HG02973 (cell line): Measurements from ENCODE around the gene ZNF865.

Experiments
- ATAC-seq: cut with Tn5 transposase; IDR thresholded peaks from one replicate; pipeline ENCODE4 v1.9.1; 2021; ENCODE audit warnings: moderate library complexity; ENCODE audit not compliant: unreplicated experiment

Gene ZNF865

DNA sequence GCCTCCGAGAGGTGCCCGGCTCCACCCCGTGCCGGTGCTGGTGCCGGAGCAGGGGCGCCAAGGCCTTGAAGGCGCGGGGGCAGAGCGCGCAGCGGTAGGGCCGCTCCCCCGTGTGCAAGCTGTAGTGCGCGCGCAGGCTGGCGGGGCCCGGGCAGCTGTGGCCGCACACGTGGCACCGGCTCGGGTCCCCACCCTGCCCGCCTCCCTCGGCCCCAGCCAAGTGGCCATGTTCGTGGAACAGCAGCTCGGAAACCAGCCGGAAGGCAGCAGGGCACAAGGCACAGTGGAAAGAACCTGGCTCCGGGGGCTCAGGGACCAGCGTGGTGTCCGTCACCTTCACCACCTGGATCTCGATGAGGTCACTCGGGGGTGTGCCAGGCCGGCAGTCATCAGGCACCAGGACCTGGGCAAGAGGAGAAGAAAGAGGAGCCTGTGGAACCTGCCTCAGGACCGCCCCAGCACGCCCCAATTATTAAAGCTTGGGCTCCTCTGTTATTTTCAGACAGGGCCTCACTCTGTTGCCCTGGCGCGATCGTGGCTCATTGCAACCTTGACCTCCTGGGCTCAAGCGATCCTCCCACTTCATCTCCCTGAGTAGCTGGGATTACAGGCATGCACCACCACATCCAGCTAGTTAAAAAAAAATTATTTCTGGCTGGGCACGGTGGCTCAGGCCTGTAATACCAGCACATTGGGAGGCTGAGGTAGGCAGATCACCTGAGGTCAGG lies 17.0 kb downstream of the ZNF865 start:
- ATAC-seq = no peak

GRCh38 chr19:55623130-55623529 lies 17.7 kb downstream of the ZNF865 start:
- ATAC-seq = no peak

GRCh38 chr19:55623561-55623960 lies 18.1 kb downstream of the ZNF865 start:
- ATAC-seq = no peak

DNA sequence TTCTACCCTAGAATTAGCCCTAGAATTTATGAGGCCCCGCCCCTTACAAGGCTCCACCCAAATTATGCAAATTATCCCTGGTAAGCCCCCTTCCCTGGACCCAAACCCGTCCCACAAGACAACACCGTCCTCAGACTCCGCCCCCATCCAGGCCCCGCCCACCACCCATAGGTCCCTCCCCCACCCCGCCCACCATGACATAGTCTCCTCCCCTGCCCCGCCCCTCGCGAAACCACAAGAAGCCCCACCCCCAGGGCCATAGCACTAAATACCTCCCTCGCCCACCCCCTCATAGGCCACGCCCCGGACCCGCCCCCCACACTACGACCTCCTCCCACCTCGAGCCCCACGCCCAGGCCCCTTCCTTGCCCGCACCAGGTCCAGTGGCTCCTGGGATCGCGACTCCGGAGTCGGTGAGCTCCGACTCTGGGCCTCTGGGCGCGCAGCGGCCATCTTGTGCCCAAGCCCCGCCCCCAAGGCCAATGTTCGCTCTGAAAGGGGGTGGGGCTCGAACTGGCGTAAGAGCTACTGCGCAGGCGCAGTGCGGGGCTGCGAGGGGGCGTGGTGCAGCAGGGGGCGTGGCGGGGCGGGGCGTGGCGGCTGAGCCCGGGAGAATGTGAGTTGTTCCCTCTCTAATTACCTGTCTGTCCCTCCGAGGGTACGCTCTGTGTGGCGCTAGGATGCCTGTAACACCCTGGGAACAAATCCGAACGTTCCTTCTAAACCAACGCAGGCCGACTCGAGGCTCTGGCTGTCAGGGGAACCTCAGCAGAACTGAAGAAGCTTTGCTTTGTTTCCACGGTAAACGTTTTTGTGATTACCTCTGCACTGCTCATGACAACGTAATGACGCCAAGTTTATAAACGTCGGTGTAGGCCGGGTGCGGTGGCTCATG lies 18.9 kb downstream of the ZNF865 start, which contains the start of gene ZNF784:
Gene ZNF784, minus strand, starts transcription at position 458 of the 895 bp plus-strand sequence. Its CDS starts 5 bp downstream, at position 453.
- no peak for ATAC-seq

- ATAC-seq = no peak
These were observed 19.5 kb downstream of the ZNF865 start for GRCh38 chr19:55625004-55625326.

GRCh38 chr19:55626350-55626749 lies 20.9 kb downstream of the ZNF865 start:
- no peak for ATAC-seq

DNA sequence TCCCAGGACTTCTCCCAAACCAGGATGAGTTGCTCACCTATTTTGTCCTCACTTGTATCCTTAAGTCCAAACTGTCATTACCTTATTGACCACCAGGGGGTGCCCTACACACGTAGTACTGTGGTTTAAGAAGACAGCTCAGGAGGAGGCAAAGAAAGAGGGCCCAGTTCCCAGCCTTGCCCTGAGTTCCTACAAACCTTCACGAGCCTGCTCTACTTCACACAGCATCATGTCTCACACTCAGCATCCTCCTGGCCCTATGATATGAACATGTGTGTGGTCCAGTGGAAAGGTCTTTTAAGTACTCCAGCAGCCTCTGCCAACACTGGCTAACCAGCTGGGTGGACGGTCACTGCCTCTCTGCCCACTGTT lies 27.0 kb downstream of the ZNF865 start:
- ATAC-seq = no peak

DNA sequence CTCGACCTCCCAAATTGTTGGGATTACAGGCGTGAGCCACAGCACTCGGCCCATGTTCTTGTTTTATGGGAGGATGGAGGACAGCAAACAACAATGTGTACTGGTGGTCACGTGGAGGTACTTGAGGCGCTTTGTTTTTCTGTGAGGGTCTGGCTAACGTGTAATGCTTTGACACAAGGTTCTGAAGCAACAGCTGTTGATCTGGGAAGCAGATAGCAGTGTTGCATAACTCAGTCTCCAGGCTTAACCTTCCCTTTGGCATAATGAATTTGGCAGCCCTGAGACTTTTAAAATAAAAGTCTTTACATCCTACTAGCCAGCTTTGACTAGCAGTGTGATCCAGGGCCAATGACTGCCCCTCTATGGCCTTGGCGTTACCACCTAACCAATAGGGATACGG lies 28.4 kb downstream of the ZNF865 start:
- ATAC-seq = no peak

DNA sequence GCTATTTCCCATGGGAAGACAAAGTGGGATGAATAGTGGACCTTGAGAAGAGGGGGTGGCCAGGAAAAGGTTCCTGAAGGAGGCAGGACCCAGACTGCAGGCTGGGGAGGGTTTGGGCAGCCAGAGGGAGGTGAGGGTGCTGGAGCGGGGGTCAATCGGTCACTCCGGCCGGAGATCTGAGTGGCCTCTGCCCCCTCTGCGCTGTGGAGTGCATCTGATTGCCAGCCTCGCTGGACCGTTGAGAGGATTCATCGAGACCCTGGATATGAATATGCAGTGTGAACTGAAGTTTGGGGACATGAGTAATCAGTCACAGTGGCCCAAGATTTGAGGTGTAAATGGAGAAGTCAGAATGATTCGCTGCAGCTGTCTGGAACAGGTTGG lies 29.9 kb downstream of the ZNF865 start:
- no peak for ATAC-seq

DNA sequence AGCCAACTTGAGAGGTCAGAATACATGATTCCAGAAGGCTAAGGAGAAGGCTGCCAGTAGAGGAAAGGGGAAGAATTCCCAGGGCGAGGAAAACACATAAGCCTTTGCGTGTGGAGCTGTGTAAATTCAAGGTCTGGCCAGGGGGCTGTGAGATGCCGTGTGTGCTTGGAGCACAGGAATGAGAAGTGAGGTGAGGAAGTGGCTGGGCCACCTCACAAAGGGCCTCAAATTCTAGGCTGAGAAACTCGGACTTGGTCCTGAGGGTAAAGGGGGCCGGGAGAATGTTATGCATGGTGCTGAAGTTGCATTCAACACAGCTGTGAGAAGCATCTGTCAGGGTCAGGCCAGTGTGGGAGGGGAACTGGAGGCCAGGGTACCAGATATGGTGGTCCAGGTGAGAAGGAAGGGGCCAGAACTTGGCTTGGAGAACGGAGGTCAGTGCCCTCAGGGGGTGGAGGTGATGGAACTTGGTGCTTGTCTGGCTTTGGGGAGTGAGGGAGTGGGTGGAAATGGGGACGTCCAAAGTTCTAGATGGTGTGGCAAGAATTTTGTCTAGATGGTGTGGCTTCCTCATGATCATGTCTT lies 30.5 kb downstream of the ZNF865 start:
- ATAC-seq = no peak

- no peak for ATAC-seq
These were observed 31.3 kb downstream of the ZNF865 start for GRCh38 chr19:55636723-55637122.

GRCh38 chr19:55637534-55637933 lies 32.1 kb downstream of the ZNF865 start:
- ATAC-seq = no peak

GRCh38 chr19:55638864-55639359 lies 33.5 kb downstream of the ZNF865 start:
- no peak for ATAC-seq

GRCh38 chr19:55640043-55640576 lies 34.7 kb downstream of the ZNF865 start:
- ATAC-seq = no peak

GRCh38 chr19:55640577-55641425 lies 35.4 kb downstream of the ZNF865 start, which contains the start of gene ZNF580:
TSS of gene ZNF580 (plus strand) at chr19:55641002. CDS start at chr19:55642509, 1,507 bp downstream.
- no peak for ATAC-seq

DNA sequence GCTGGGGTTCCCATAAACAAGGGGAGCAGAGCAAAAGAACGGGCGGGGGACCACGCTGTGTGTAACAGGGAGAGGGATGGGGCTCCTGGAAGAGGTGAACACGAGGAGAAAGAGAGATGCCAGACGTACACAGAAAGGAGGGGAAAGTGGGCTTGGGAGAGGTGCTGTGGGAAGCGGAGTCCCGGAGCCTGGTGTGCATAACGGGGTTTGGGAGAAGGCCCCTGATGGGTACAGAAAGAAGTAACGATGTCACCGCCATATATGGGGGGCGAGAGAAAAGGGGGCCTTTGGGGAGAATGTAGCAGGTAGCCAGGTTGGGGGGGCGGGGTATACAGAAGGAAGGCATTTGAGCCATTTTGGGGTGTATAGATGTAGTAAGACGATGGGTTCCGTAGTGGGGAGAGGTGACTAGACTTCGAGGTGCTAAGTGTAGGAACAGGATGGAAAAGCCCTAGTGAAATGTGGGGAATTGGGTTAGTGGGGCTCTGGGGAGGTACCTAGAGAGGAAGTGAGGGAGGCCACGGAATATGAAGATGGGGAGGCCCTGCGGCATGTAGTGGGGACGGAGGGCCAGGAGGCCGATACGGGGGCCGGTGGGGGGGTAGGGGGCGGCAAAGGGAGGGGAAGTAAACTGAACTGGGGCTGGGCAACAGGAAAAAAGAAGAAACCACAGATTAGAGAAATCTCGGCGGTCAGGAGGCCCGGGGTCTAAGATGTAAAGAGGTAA lies 36.1 kb downstream of the ZNF865 start:
- ATAC-seq = no peak

GRCh38 chr19:55642153-55643002 lies 36.9 kb downstream of the ZNF865 start:
- ATAC-seq = no peak

DNA sequence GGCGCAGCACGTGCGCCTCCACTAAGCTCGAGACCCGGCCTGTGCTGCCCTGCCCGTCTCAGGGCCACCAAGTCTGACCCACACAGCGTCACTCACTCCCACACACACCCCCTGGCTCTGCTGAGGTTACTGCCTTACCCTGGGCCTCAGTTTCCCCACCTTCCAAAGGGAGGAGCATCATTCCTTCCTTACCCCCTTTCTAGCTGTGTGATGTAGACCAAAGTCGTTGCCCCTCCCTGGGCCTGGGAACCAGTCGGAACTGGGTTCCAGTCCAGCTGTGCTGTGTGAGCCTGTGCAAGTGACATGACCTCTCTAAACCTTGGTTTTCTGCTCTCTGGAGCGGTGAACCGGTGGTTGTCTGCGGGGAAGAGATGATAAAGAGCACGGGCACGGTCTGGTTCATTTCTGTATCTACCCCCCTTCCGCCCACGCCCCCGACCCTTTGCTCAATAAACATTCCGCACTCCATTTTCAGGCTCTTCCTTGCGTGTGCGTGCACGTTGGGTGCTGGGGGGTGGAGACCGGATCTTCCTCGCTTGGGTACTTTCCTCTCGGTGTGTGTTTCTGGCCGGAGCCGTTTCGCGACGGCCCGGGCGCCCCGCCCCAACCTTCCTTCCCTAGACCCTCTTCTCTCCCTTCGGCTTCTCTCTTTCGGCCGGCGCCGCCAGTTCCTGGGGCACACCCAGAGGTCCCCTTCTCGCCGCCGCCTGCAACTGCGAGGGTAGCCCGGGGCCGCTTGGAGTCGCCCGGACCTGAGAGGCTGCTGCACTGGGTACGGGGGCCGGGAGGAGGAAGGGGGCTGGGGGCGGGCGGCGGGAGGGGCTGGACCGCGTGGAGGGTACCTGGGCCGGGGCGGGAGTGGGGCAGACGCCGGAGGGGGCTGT lies 37.8 kb downstream of the ZNF865 start, which contains the start of gene ZNF581:
Gene ZNF581, plus strand, starts transcription at position 647 of the 884 bp plus-strand sequence. CDS start 923 bp downstream, outside the sequence.
- peak; percentile 23 for ATAC-seq
